CD4-positive, CD25-positive, alpha-beta regulatory T cell (primary cell): ENCODE measurements around the gene KLK4. TPM values are rescaled to one million over a fixed set of nuclear protein-coding genes. Genes with fewer than 3 reads are reported as not detected.
A peak's percentile ranks its signal among the peaks of the same experiment; 100 is the strongest.

Experiments used
- ATAC-seq, 2 donors: fragments of 150-1000 bp; cut with Tn5 transposase; one replicate each; pipeline ENCODE4 v1.10.0; 2021; ENCODE audit warnings: low read depth in 2 of 2, moderate number of reproducible peaks in 2 of 2, moderate library complexity in 1 of 2
- DNase-seq, 3 donors: peaks; one replicate each; pipeline versions ENCODE4 v3.0.0 to v3.0.0-alpha.2; 2012 to 2022; ENCODE audit warnings: mixed read lengths in 1 of 3
- H3K27ac ChIP-seq: one replicate; pipeline ENCODE4 v1.7.0; 2013; ENCODE audit warnings: mild to moderate bottlenecking, low read length; ENCODE audit not compliant: insufficient read depth, poor library complexity, severe bottlenecking
- H3K27me3 ChIP-seq: one replicate; pipeline ENCODE4 v1.7.0; 2013; ENCODE audit warnings: low read length; ENCODE audit not compliant: control insufficient read depth, insufficient read depth
- H3K36me3 ChIP-seq: one replicate; pipeline ENCODE4 v1.7.0; 2013; ENCODE audit warnings: mild to moderate bottlenecking, low read length, moderate library complexity; ENCODE audit not compliant: control insufficient read depth, insufficient read depth
- H3K4me1 ChIP-seq: 2 replicates; pipeline ENCODE4 v1.7.0; 2013; ENCODE audit warnings: mild to moderate bottlenecking, low read length; ENCODE audit not compliant: insufficient read depth, control insufficient read depth, poor library complexity, severe bottlenecking
- H3K4me3 ChIP-seq: one replicate; pipeline ENCODE4 v1.7.0; 2013; ENCODE audit warnings: low read depth, mild to moderate bottlenecking, low read length, moderate library complexity
- H3K9me3 ChIP-seq, 2 experiments: 1 replicate in 1 of 2; 2 replicates in 1 of 2; pipeline ENCODE4 v1.7.0; 2013; ENCODE audit warnings: low read length in 2 of 2, mild to moderate bottlenecking in 1 of 2, moderate library complexity in 1 of 2; ENCODE audit not compliant: control insufficient read depth in 2 of 2
- H3K27ac Mint-ChIP-seq, 3 donors: one replicate each; pipeline ENCODE4 v1.8.0; 2020 to 2022; ENCODE audit warnings: mild to moderate bottlenecking in 3 of 3, mixed read lengths in 3 of 3, moderate library complexity in 2 of 3
- H3K27me3 Mint-ChIP-seq: one replicate; pipeline ENCODE4 v1.8.0; 2022; ENCODE audit warnings: mild to moderate bottlenecking, mixed read lengths
- H3K36me3 Mint-ChIP-seq: one replicate; pipeline ENCODE4 v1.8.0; 2020; ENCODE audit warnings: mixed read lengths
- H3K4me1 Mint-ChIP-seq, 4 donors: one replicate each; pipeline ENCODE4 v1.8.0; 2020 to 2022; ENCODE audit warnings: mixed read lengths in 4 of 4, mild to moderate bottlenecking in 1 of 4
- H3K4me3 Mint-ChIP-seq, 4 donors: one replicate each; pipeline ENCODE4 v1.8.0; 2020 to 2022; ENCODE audit warnings: mild to moderate bottlenecking in 4 of 4, mixed read lengths in 4 of 4, moderate library complexity in 3 of 4
- H3K9me3 Mint-ChIP-seq, 7 donors: one replicate each; pipeline ENCODE4 v1.8.0; 2020 to 2022; ENCODE audit warnings: mixed read lengths in 7 of 7, mild to moderate bottlenecking in 3 of 7, moderate library complexity in 2 of 7
- polyA plus RNA-seq, 4 donors: library from polyadenylated mRNA; unstranded; fragments of 300-500 nt; fragmentation: Illumina TruSeq; gene quantifications; one replicate each; pipeline ENCODE4 v1.2.3, GENCODE V29; 2021
- total RNA-seq: library from RNA; stranded (reverse); gene quantifications from one replicate; pipeline ENCODE4 v1.2.3, GENCODE V29; 2022

KLK4 gene
- total RNA-seq (not detected), polyA plus RNA-seq (not detected)

GRCh38 chr19:50911206-50912101 lies at the start of gene KLK4:
TSS of gene KLK4 (minus strand) at chr19:50911395. CDS start at chr19:50910738, 657 bp downstream.
- Mint-ChIP-seq H3K36me3 (no peaks in the 10 kb centered on the region), H3K27me3 (peaks cover 31% of the 10 kb centered on the region), H3K4me3 (no peak within 1 kb of the TSS), H3K27ac (no peak within 1 kb of the TSS), H3K4me1 (peaks cover 0 to 19% (median under 1%) of the 10 kb centered on the region in 4 donors), H3K9me3 (peaks cover 0 to 1% (median 0%) of the 10 kb centered on the region in 7 donors)
- Histone ChIP-seq H3K27ac (no peak within 1 kb of the TSS), H3K4me3 (no peak within 1 kb of the TSS), H3K27me3 (peaks cover 14% of the 10 kb centered on the region), H3K4me1 (peaks cover 4% of the 10 kb centered on the region), H3K9me3 (no peaks in the 10 kb centered on the region), H3K36me3 (no peaks in the 10 kb centered on the region)
- no peak for ATAC-seq
- DNase-seq, result no peak

- H3K27ac ChIP-seq, result no peak overlapping the region
- no peaks in the 10 kb centered on the region for H3K4me1 Mint-ChIP-seq
- ATAC-seq (no peak), DNase-seq (no peak)
- H3K27me3 Mint-ChIP-seq, result peaks cover 5% of the 10 kb centered on the region
- H3K9me3 ChIP-seq, result no peaks in the 10 kb centered on the region
- H3K4me3 Mint-ChIP-seq, result no peak overlapping the region
- H3K4me3 ChIP-seq, result no peak overlapping the region
- H3K36me3 ChIP-seq, result no peaks in the 10 kb centered on the region
- peaks cover 0 to 16% (median 3%) of the 10 kb centered on the region in 7 donors for H3K9me3 Mint-ChIP-seq
- H3K4me1 ChIP-seq, result no peaks in the 10 kb centered on the region
- H3K27me3 ChIP-seq, result no peaks in the 10 kb centered on the region
- no peaks in the 10 kb centered on the region for H3K36me3 Mint-ChIP-seq
- peak overlapping the region in 1 of 3 donors; percentile 89 for H3K27ac Mint-ChIP-seq
Observed at GRCh38 chr19:50959731-50960500, 48.7 kb upstream of the KLK4 start.

- Mint-ChIP-seq H3K4me1 (no peaks in the 10 kb centered on the region), H3K36me3 (no peaks in the 10 kb centered on the region), H3K4me3 (no peak overlapping the region), H3K27me3 (peaks cover 5% of the 10 kb centered on the region), H3K27ac (no peak overlapping the region), H3K9me3 (peaks cover 0 to 11% (median 5%) of the 10 kb centered on the region in 7 donors)
- Histone ChIP-seq H3K36me3 (no peaks in the 10 kb centered on the region), H3K4me1 (no peaks in the 10 kb centered on the region), H3K9me3 (no peaks in the 10 kb centered on the region), H3K27ac (no peak overlapping the region), H3K27me3 (no peaks in the 10 kb centered on the region), H3K4me3 (no peak overlapping the region)
- no peak for ATAC-seq
- DNase-seq, result no peak
Observed at GRCh38 chr19:50957587-50957986, 46.4 kb upstream of the KLK4 start.

- Histone ChIP-seq H3K4me1 (no peaks in the 10 kb centered on the region), H3K36me3 (no peaks in the 10 kb centered on the region), H3K4me3 (no peak within 1 kb of the TSS), H3K27me3 (no peaks in the 10 kb centered on the region), H3K9me3 (no peaks in the 10 kb centered on the region), H3K27ac (no peak within 1 kb of the TSS)
- Mint-ChIP-seq H3K4me1 (no peaks in the 10 kb centered on the region), H3K27me3 (peaks cover 8% of the 10 kb centered on the region), H3K27ac (no peak within 1 kb of the TSS), H3K9me3 (peaks cover 0 to 5% (median 0%) of the 10 kb centered on the region in 7 donors), H3K4me3 (no peak within 1 kb of the TSS), H3K36me3 (no peaks in the 10 kb centered on the region)
- ATAC-seq, result no peak
- no peak for DNase-seq
Observed at GRCh38 chr19:50952910-50953309, 41.7 kb upstream of the KLK4 start, which contains the start of gene KLK5. TSS of gene KLK5 (minus strand) at chr19:50953038. CDS start at chr19:50952657, 381 bp downstream.

- H3K27me3 ChIP-seq, result no peaks in the 10 kb centered on the region
- no peaks in the 10 kb centered on the region for H3K4me1 ChIP-seq
- H3K27ac ChIP-seq, result no peak overlapping the region
- H3K36me3 ChIP-seq, result no peaks in the 10 kb centered on the region
- no peak overlapping the region for H3K4me3 ChIP-seq
- Mint-ChIP-seq H3K27me3 (peaks cover 4% of the 10 kb centered on the region), H3K9me3 (peaks cover 0 to 5% (median 0%) of the 10 kb centered on the region in 7 donors), H3K27ac (no peak overlapping the region), H3K4me1 (no peaks in the 10 kb centered on the region), H3K4me3 (no peak overlapping the region), H3K36me3 (no peaks in the 10 kb centered on the region)
- no peaks in the 10 kb centered on the region for H3K9me3 ChIP-seq
- ATAC-seq, result no peak
- no peak for DNase-seq
Observed at GRCh38 chr19:50949861-50950260, 38.7 kb upstream of the KLK4 start.

- H3K9me3 ChIP-seq, result no peaks in the 10 kb centered on the region
- H3K4me1 ChIP-seq, result no peaks in the 10 kb centered on the region
- H3K36me3 Mint-ChIP-seq, result no peaks in the 10 kb centered on the region
- no peak overlapping the region for H3K4me3 Mint-ChIP-seq
- H3K27me3 ChIP-seq, result no peaks in the 10 kb centered on the region
- no peak overlapping the region for H3K27ac Mint-ChIP-seq
- ATAC-seq (no peak), DNase-seq (no peak)
- H3K36me3 ChIP-seq, result no peaks in the 10 kb centered on the region
- no peak overlapping the region for H3K27ac ChIP-seq
- H3K27me3 Mint-ChIP-seq, result peaks cover 9% of the 10 kb centered on the region
- H3K9me3 Mint-ChIP-seq, result peaks cover 0 to 9% (median 0%) of the 10 kb centered on the region in 7 donors
- H3K4me3 ChIP-seq, result no peak overlapping the region
- H3K4me1 Mint-ChIP-seq, result no peaks in the 10 kb centered on the region
Observed at GRCh38 chr19:50947123-50947522, 35.9 kb upstream of the KLK4 start.

- Mint-ChIP-seq H3K9me3 (peaks cover 0 to 10% (median 2%) of the 10 kb centered on the region in 7 donors), H3K27me3 (peaks cover 9% of the 10 kb centered on the region), H3K36me3 (peaks cover 3% of the 10 kb centered on the region), H3K4me3 (no peak overlapping the region), H3K4me1 (no peaks in the 10 kb centered on the region), H3K27ac (peak overlapping the region in 1 of 3 donors; percentile 69)
- H3K4me3 ChIP-seq, result no peak overlapping the region
- H3K27me3 ChIP-seq, result no peaks in the 10 kb centered on the region
- H3K9me3 ChIP-seq, result no peaks in the 10 kb centered on the region
- ATAC-seq (no peak), DNase-seq (no peak)
- H3K4me1 ChIP-seq, result no peaks in the 10 kb centered on the region
- no peak overlapping the region for H3K27ac ChIP-seq
- H3K36me3 ChIP-seq, result no peaks in the 10 kb centered on the region
Observed at GRCh38 chr19:50944795-50945194, 33.6 kb upstream of the KLK4 start.
